C1 segment of cervical spinal cord (tissue), 14 donors: ENCODE measurements around the gene R3HCC1L.

ENCODE experiments used
- DNase-seq, 14 donors: peaks; one replicate each; lab custom pipeline; 2025; lab: John Stamatoyannopoulos, UW

The R3HCC1L gene

DNA sequence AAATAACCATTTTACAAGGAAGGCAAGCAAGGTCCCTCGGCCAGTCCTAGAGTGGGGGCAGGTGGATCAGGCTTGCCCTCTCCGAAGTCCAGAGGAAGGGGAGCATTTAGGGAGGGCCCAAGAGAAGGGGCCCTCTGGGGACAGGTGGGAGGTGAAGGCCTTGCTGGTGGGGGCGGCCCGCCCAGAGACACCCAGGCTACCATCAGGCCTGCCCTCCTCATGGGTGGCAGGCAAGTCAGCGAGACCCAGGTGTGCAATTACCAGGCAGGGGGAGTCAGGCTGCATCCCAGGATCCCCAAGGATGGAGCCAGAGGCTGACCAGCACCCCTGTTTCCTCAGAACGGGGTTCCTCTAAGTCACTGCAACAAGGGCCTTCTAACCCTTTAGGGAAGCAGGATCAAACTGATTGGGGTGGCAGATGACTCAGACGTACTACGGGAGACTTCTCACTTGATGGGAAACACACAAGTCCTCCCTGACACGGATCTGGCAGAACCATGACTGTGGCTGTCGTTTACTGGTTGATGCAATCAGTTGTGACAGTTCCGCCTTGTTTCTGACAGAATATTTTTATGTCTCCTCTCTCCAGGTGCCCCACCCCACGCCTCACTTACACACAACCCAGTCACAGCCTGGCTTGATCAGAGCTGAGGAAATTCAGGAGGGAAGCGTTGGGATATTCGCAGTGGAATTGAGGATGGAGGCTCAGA lies 125.3 kb downstream of the R3HCC1L start:
- no peak for DNase-seq

DNA sequence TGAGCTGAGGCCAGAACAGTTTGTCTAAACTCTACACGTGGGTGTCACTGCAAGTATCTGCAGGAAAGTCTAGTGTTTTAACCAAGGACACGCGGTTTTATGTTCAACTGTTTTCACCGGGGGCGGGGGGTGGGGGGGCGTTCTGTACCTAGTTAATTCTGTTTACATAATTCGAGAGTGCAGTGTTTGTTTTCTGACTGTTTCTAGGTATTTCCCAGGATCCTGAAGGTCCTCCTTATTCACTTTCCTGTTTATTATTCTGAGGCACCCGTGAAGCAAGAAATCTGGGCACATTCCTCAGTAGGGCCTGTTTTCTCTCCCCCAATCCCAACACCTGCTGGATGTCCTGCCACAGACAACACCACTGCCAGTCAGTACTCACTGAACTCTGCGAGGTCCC lies 125.9 kb downstream of the R3HCC1L start:
- DNase-seq: no peak

DNA sequence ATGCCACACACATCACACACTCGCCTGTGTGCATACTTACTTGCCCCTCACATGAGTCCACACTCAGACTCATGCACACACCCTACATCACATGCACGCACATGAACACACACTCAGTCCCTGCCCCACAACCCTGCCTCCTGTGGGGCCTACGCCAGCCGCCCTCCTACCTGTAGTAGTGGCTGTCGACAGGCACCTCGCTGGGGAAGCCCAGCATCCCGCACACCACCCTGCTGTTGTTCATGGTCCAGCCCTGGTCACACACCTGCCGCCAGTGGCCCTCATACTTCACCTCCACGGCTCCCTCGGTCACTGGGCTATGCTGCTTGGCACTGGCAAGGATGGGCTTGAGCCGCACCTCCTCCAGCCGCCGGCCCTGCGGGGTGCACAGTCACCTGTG lies 126.3 kb downstream of the R3HCC1L start:
- DNase-seq: no peak

DNA sequence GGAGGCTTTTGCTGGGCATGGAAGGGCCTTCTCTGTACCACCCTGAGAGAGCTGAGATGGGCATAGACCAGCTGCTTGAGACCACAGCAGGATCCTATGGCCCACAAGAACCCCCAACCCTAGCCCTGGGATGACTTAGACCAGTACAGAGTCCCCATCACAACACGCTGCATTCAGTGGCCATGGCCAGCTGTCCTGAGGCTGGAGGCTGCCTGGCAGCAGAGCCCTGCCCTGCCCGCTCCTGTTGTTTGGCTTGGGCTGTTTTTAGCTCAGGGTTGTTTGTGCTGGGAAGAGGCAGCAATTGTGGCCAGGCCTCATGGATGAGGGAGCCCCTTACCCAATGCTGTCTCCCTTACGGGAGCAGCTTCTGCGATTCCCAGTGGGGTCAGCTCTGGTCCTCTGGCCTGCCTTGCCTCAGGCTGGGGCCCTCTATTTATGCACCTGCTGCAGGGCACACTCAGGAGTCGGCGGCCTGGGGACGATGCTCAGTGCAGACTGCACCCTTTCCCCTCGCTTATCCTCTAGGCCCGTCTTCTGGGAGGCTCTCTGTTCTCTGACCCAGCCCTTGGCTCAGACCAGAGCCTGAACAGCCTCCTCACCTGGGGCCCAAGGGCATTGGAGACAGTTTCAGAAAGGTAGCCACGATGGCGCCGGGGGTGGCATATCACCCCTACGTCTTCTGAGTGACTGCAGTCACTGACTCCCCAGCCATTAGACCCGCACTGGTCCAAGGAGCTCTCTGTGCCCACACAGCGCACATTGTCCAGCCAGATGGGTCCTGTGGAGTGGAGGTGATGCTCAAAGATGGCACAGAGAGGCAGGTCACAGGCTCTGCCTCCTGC lies 127.2 kb downstream of the R3HCC1L start:
- no peak for DNase-seq

DNA sequence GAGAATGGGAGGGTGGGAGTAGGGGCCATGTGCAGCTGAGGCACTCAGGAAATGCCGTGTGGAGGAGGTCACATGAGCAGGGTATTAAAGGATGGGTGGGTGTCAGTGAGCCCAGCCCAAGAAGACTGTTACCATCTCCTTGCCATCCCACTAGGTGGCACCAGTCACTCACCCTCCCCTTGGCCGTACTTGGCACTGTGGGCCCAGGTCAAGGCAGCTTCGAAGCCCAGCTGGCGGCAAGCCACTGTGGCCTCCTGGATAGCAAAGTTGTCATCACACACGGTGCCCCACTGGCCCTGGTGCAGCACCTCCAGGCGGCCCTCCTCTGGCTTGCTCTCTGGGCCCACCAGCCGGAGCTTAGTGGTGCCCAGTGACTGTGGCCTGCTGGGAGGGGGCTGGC lies 128.1 kb downstream of the R3HCC1L start:
- peak in 3 of 14 donors; percentile 14 to 28 (median 24) for DNase-seq

DNA sequence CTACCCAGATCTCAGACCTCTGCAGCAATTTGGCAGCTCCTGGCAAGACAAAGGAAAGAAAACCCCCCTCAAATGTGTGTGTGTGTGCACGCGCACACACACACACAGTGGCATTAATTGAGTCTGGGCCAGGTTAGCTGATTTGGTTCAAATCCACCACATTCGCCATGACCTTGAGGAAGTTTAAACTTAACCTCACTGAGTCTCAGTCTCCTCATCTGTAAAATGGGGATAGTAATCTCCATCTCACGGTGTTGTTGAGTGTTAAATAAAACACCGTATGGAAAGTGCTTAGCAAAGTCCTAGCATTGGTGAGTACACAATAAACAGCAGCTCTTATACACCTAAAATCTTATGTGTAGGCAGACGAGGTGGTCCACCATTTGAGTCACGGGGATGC lies 128.6 kb downstream of the R3HCC1L start:
- DNase-seq: no peak

DNA sequence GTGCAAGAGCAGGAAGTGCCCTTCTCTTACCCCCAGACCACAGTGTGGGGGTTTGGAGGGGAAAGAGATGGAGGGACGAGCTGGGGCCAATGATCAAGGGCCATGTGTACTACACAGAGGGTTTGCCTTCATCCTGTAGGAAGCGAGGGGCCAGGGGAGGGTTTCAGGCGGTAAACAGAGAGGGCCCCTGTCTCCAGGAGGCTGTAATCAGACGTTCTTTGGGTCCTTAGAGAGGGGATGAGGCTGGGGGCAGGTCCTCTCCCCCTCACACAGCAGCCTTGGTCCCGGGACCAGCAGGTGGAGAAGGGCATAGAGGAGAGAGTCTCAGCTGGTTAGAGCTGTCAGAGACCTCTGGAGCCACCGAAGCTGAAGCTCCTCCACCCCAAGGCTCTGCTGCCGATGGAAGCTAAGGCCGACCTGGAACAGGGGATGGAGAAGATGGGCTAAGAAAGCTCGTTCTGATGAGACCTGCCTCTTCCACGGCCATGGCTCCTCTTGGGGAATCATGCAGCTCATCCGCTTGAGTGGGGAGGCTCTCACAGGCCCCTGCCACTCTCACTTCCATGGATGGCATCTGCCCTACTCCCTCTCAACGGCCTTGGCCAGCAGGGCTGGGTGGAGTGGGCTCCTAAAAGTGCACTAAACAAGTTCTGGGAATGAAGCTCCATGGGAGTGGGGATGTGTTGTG lies 130.1 kb downstream of the R3HCC1L start:
- no peak for DNase-seq

DNA sequence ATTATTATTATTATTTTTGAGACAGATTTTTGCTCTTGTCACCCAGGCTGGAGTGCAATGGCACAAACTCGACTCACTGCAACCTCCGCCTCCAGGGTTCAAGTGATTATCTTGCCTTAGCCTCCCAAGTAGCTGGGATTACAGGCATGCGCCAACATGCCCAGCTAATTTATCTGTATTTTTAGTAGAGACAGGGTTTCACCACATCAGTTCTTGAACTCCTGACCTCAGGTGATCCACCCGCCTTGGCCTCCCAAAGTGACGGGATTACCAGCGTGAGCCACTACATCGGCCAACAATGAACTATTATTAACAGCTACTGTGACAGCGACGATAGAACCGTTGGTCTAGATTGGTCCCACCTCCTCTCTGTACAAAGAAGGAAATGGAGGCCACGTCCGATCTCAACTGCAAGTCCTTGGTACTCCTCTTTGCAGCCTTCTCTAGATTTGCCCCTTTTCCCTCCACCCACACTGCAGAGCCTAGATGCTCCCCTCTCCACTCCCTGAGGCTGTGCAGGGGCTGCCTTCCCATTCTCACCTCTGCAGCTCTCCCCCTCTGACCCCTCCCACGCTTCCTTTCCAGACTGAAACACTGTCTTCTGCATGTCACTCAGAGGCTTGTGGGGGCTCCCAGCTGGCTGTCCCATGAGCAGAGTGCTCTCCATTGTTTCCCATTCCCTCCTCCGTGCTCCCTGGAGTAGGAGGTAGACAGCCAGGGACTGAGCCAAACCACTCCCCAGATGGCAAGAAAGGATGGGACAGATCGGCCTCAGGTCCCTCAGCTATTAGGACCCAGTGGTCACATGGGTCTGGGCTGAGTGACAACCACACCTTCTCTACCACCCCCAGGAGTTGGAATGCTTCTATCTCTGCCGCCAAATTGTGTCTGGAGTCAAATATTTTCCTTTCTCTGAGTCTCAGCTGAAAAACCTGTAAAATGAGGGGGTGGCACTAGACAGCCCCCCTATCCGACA lies 131.2 kb downstream of the R3HCC1L start:
- no peak for DNase-seq

DNA sequence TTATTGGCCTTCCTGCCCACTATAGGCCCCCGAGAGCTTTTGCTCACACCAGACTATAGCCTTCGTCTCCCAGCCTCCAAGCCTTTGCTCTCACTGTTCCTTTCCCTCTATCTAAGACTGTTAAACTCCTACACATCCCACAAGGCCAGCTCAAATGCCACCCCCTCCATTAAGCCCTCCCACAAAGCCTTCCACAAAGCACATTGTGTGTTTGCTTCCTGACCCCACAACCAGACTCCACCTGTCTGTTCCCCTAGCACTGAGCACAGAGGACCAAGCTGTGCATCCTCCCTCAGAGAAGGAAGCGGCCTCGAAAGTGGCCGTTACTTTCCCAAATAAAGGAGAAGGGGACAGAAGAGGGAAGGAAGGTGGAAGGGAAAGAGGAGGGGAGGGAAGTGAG lies 132.2 kb downstream of the R3HCC1L start:
- no peak for DNase-seq

DNA sequence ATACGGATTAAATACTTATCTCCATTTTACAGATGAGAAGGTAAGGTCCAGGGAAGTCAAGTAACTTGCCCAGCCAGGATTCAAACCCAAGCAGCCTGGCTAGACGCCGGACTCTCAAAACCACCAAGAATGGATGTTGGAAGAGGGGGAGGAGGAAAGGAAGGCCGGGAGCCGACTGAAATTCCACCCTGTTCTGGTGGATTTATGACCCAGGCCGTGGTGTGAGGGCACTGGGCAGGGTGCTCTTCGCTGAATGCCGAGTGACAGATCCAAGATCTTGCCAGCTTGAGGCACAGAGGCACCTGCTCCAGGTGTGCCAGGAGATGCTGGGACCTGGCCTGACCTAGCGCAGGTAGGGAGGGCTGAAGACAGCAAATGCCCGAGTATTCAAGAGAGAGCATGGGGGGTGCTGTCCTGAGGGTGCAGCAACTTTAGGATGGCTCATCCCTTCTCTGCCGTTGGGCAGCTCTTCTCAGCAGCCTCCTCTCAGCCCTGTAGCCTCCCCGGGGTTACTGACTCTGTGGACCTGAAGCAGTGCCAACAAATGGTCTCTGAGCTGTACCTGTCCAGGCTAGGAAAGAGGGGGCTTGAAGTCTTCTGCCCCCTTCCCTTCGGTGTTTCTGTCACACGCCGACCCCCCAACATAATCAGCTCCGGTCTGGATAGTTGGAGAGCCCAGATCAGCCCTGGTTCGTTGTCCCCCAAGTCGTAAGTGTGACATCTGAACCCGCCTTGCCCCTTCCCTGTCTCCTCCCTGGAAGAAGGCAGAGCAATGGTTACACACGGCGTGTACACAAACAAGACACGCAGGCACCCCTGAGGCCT lies 132.8 kb downstream of the R3HCC1L start:
- DNase-seq: no peak

DNA sequence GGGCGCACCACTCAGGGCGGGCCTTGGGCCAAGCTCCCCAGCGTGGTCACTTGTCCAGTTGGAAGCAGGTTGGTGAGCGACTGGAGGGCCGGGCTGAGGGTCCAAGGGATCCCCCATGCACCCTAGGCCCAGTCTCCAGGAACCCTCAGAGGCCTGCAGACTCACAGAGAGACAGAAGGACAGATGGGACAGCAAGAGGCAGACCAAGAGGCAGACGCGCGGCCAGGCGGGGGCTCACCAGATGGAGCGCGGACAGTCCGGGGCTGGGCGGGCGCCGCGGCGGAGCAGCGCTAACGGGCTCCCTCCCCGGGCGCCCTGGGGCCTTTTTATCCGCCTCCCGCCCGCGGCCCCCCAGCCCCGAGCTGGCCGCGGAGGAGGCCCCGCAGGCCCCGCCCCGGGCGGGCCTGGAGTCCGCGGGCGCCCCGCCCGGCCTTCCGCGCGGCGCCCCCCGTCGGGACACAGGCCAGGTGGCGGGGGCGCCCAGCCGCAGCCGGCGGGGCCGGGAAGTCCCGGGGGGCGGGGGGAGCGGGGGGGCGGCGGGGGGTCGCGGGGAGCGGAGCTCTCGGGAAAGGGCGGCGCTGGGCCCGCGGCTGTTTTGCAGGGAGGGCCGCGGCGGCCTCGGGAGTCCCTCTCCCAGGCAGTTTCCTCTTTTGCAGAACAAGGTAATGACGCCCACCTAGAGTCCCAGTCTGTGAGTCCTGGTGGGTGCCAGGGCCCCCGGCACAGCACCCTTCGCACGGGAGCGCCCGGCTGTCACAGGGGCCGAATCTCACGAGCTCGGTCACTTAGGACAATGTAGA lies 133.6 kb downstream of the R3HCC1L start, which contains the start of gene LOXL4:
Gene LOXL4 (minus strand): TSS at position 301 of the 800 bp plus-strand sequence. CDS start 5,175 bp downstream, outside the sequence.
- DNase-seq: peak in 3 of 14 donors; percentile 24 to 49 (median 43)

DNA sequence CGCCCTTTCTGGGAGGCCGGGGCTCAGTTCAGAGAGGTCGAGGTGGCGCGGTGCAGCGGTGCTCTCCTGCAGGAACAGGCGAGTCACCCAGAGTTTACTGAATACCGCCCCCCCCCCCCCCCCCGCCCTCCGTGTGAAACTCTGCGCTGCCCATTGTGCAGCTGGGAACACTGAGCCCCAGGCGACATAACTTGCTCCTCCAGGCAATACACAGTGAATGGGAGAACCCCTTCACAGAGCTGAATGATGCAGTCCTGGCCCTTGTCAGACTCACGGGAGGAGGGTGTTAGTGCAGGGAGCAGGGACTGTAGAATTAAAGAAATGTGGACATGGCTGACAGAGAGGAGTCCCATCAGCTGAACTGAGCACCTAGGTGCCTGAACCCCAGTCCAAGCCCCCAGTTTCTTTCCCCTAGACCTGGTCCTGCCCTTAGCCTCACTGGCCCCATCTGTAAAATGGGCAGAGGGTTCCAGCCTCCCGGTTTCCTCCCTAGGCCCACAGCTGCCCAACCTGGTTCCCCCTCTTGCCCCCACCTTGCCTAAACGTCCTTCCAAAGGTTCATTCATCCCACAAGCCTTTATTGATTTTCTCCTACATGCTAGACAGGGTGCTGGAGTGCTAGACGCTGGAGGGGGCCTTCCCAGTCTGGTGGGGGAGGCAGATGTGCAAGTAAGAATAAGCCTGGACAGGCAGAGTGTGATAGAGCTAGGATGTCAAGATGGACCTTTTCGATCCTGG lies 134.4 kb downstream of the R3HCC1L start:
- DNase-seq: no peak

DNA sequence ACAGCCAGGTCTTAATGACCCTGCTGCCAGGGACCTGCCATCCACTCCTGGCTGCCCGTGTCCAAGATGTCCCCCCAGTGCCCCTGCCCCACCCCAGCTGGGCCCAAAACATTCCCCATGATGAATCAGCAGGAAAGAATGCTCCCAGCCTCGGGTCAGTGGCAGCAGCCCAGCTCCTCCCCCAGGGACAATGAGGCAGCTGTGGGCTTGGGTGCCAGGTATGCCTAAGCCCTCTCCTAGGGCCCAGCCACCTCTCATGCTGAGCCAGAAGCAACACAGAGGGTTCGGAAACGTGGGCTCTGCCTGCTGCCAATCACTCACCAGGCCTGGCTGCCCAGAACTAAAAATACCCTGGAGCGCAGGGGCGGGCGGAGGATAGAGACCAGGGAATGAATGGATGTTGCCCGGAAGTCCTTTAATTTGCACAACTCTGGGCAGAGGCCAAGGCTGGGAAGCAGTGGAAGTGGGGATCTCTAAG lies 135.0 kb downstream of the R3HCC1L start:
- peak in 5 of 14 donors; percentile 11 to 69 (median 28) for DNase-seq

DNA sequence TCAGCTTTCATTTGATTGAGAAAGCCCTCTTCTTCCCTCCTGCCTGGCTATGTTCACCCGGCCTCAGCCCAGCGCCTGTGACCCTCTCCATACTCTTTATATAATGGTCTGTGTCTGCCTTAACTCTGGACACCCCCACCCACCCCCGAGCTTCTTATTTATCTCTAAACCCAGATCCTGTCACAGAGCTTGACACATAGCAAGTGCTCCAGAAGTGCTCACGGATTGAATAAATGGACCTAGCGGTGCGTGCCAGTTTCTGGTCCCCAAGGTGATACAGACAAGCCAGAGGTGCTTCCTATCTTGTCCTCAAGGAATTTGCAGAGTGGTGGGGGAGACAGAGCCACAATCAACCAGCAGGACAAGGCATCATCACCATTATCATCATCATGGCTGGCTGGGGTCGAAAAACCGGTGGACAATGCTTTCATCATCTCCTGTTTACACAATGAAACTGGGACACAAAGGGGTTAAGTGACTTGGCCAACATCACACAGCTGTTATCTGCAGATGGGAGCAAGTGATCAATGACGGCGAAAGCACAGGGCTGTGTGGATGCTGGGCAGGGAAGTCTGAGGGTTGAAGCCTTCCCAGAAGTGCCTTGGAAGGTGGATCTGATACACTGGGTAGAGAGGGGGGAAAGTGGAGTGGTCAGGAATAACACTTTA lies 135.8 kb downstream of the R3HCC1L start:
- no peak for DNase-seq

DNA sequence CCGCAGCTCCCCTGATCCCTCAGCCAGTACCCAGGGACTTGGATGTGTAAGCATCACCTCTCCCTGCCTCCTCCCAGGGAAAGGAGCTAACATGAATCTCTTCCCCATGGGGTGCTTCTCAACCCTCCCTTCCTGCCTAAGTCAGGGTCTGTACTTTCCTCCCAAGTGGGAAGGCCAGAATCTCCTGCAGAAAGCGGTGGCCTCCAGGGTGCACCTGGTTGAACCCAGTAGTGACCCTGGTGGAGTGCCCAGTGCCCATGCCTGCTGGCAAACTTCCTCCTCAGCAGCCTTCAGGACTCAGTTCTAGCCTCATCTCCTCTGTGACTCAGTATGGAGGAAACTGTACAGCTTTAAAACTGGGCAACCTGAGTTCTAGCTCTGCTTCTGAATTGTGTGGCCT lies 136.3 kb downstream of the R3HCC1L start:
- DNase-seq: no peak

DNA sequence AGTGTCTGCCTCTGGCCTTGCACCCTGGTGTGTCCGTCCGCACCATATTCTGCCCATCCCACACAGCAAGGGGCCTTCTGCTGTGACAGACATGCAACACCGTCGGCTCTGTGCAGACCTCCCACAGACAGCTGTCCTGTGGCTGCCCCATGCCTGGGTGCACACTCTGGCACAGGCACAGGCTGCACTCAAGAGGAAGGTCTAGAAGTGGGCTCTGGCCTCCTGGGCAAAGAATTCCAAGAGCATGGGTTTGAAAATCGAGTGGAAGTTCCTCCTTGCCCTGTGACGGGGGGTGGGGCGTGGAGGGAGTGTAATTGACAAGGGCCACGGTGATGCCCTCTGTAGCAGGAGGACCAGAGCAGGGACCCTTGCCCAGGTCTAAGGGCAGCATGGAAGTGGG lies 137.8 kb downstream of the R3HCC1L start:
- no peak for DNase-seq

DNA sequence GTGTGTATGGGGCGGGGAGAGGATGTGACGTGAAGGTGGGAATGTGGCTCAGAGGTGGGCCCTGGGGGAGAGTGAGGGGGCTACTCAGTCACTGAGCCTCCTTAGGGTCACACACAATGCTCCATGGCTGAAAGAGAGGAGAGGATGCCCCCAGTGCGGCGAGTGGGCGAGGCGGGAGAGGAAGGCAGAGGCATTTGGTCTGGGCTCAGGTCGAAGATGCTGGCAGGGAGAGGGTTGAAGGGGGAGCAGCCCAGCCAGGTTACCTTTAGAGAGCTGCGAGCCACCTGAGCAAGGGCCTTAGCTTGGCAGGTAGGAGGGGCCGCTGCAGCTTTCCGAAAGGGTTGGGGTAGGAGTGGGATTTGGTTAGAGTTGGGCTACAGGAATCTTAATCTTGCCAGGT lies 138.2 kb downstream of the R3HCC1L start:
- DNase-seq: no peak
